Measurements from ENCODE around the gene VPS13D. TPM values are rescaled to one million over a fixed set of nuclear protein-coding genes. Genes with fewer than 3 reads are reported as not detected.

Gene VPS13D
- total and polyA plus RNA-seq, 2 donors (not counting 3 experiments of a cell fraction or from before 2014, with no cell fraction given): 13.6 to 48.5 TPM

DNA sequence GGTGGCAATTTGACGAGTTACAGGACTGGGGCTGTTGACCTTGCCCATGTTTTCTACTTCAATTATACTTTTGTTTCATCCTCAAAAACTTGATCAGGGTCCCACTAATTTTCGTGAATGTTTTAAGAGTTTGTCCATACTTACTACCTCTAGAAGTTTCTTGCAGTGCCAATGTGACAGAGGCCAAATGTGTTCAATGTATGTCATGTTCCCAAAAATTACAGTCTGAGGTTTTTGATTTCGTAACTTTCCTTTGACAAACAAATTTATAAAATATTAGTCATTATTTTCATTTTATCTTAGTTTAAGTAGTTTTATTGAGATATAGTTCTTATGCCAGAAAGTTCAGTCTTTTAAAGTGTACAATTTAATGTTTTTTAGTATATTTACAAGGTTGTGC is 15.3 kb downstream of the VPS13D start:
- FAIRE-seq: no peak
- H3K27me3 ChIP-seq (ENCODE audit: control insufficient read depth in 2 of 2, insufficient read depth in 2 of 2, low read length in 2 of 2): no peaks in the 10 kb centered on the region
- CTCF ChIA-PET: interaction anchor here (2.9 kb wide), 1 partner anchor 122 kb away, joined by 55 read pairs; no protein-coding TSS in a partner anchor

More for the DNA sequence above, 15.3 kb downstream of the VPS13D start:
- no peak overlapping the region for H3K4me2 ChIP-seq (ENCODE audit: insufficient read depth, low read length)
- TF ChIP-seq, protein P1, sequence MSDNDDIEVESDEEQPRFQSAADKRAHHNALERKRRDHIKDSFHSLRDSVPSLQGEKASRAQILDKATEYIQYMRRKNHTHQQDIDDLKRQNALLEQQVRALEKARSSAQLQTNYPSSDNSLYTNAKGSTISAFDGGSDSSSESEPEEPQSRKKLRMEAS (IDR thresholded peaks at IDR 0.05; ENCODE audit: insufficient read depth, insufficient read length): no peak
- TF ChIP-seq GATA2 (IDR thresholded peaks at IDR 0.05; ENCODE audit: insufficient read depth, insufficient read length, low read depth, low read length) (no peak), EZH2 (IDR thresholded peaks at IDR 0.05; ENCODE audit: borderline replicate concordance, low read depth, low read length, severe bottlenecking) (no peak), POLR2A (IDR thresholded peaks at IDR 0.05; ENCODE audit: low read depth, low read length) (no peak), MYC (IDR thresholded peaks at IDR 0.05; ENCODE audit: low read depth, low read length) (no peak), POLR2AphosphoS5 (IDR thresholded peaks at IDR 0.05; ENCODE audit: insufficient read depth, low read depth, low read length) (no peak), JUN (IDR thresholded peaks at IDR 0.05; ENCODE audit: borderline replicate concordance, insufficient read depth, insufficient read length, low read depth) (no peak)
- TF ChIP-seq, protein P2, sequence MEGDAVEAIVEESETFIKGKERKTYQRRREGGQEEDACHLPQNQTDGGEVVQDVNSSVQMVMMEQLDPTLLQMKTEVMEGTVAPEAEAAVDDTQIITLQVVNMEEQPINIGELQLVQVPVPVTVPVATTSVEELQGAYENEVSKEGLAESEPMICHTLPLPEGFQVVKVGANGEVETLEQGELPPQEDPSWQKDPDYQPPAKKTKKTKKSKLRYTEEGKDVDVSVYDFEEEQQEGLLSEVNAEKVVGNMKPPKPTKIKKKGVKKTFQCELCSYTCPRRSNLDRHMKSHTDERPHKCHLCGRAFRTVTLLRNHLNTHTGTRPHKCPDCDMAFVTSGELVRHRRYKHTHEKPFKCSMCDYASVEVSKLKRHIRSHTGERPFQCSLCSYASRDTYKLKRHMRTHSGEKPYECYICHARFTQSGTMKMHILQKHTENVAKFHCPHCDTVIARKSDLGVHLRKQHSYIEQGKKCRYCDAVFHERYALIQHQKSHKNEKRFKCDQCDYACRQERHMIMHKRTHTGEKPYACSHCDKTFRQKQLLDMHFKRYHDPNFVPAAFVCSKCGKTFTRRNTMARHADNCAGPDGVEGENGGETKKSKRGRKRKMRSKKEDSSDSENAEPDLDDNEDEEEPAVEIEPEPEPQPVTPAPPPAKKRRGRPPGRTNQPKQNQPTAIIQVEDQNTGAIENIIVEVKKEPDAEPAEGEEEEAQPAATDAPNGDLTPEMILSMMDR (IDR thresholded peaks at IDR 0.05; ENCODE audit: extremely low read depth in 1 of 2, insufficient read depth in 1 of 2, low read depth in 1 of 2, low read length in 2 of 2): no peak
- H3K36me3 ChIP-seq (ENCODE audit: control insufficient read depth in 2 of 2, extremely low read depth in 1 of 2, insufficient read depth in 2 of 2, low read length in 2 of 2): peaks cover 7 to 15% of the 10 kb centered on the region in 2 experiments
- no peak for DNase-seq (ENCODE audit: low read depth, low spot score)
- intact Hi-C loops (cut with micrococcal nuclease): loop anchor here (2.0 kb wide), 1 partner anchor 120 kb away; no protein-coding TSS in a partner anchor
- no peaks in the 10 kb centered on the region for H3K79me2 ChIP-seq (ENCODE audit: control insufficient read depth, insufficient read depth, low read length)
- no peak overlapping the region for H3K4me3 ChIP-seq (replicated peaks in 1 of 3; ENCODE audit: insufficient read depth in 1 of 3, low read depth in 1 of 3, low read length in 3 of 3)
- no peak overlapping the region for H3K9ac ChIP-seq (replicated peaks; ENCODE audit: extremely low read depth, insufficient read depth, low read length)
- BruUV-seq (replicated peaks): no TSS peak
- H3K9me1 ChIP-seq (replicated peaks; ENCODE audit: control insufficient read depth, extremely low read depth, insufficient read depth, low read length): no peaks in the 10 kb centered on the region
- POLR2A ChIA-PET: no interaction called here
- no peak overlapping the region for H3K27ac ChIP-seq (ENCODE audit: insufficient read depth, low read depth, low read length)
- H3K4me1 ChIP-seq (ENCODE audit: control insufficient read depth, extremely low read depth, insufficient read depth, low read length): no peaks in the 10 kb centered on the region
- H2AFZ ChIP-seq (ENCODE audit: low read depth, low read length): no peak overlapping the region
- H4K20me1 ChIP-seq (replicated peaks; ENCODE audit: control insufficient read depth, extremely low read depth, insufficient read depth, low read length): no peaks in the 10 kb centered on the region
- H3K9me3 ChIP-seq (replicated peaks; ENCODE audit: control insufficient read depth, insufficient read depth, low read length): no peaks in the 10 kb centered on the region
- dilution Hi-C loops (cut with MboI; ENCODE audit: extremely low pct_ligation_motif_present, low sequenced_read_pairs): no loop called here

Measured in endothelial cell of umbilical vein (primary cell).